ENCODE data around the gene CLEC1A. TPM values are rescaled to one million over a fixed set of nuclear protein-coding genes. Genes with fewer than 3 reads are reported as not detected.
A peak's percentile ranks its signal among the peaks of the same experiment; 100 is the strongest.

Gene CLEC1A
- total RNA-seq, 1 donor from 2014 or later = not detected

DNA sequence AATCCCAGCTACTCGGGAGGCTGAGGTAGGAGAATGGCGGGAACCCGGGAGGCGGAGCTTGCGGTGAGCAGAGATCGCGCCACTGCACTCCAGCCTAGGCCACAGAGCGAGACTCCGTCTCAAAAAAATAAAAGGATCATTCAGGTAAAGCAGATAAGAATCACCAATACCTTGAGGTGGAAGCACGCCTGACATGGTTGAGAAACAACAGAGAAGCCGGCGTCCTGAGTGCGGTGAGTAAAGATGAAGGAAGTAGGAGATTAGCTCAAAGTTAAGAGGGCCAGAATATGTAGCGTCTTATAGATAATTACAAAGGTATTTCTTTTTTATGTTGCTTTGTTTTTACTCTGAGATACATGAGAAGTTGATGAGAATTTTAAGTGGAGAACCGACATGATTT, 16.5 kb upstream of the CLEC1A start:
- peaks cover 7% of the 10 kb centered on the region for H3K9me3 Mint-ChIP-seq (ENCODE audit: low read depth)
- DNase-seq (ENCODE audit: low spot score) = no peak
- no peak overlapping the region for H3K4me3 Mint-ChIP-seq (ENCODE audit: unreplicated experiment)
- H3K4me1 Mint-ChIP-seq (ENCODE audit: low read depth) = peaks cover 6% of the 10 kb centered on the region
- no peaks in the 10 kb centered on the region for H3K27me3 Mint-ChIP-seq (ENCODE audit: low read depth)
- TF ChIP-seq, protein P1, sequence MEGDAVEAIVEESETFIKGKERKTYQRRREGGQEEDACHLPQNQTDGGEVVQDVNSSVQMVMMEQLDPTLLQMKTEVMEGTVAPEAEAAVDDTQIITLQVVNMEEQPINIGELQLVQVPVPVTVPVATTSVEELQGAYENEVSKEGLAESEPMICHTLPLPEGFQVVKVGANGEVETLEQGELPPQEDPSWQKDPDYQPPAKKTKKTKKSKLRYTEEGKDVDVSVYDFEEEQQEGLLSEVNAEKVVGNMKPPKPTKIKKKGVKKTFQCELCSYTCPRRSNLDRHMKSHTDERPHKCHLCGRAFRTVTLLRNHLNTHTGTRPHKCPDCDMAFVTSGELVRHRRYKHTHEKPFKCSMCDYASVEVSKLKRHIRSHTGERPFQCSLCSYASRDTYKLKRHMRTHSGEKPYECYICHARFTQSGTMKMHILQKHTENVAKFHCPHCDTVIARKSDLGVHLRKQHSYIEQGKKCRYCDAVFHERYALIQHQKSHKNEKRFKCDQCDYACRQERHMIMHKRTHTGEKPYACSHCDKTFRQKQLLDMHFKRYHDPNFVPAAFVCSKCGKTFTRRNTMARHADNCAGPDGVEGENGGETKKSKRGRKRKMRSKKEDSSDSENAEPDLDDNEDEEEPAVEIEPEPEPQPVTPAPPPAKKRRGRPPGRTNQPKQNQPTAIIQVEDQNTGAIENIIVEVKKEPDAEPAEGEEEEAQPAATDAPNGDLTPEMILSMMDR (IDR thresholded peaks at IDR 0.05) = no peak
- H3K27ac Mint-ChIP-seq (ENCODE audit: unreplicated experiment) = no peak overlapping the region
- no peaks in the 10 kb centered on the region for H3K36me3 Mint-ChIP-seq (ENCODE audit: low read depth)

GRCh38 chr12:10113920-10114319, 15.1 kb upstream of the CLEC1A start:
- no peak overlapping the region for H3K4me3 Mint-ChIP-seq (ENCODE audit: unreplicated experiment)
- H3K4me1 Mint-ChIP-seq (ENCODE audit: low read depth) = peaks cover 6% of the 10 kb centered on the region
- peaks cover 7% of the 10 kb centered on the region for H3K9me3 Mint-ChIP-seq (ENCODE audit: low read depth)
- no peaks in the 10 kb centered on the region for H3K27me3 Mint-ChIP-seq (ENCODE audit: low read depth)
- DNase-seq (ENCODE audit: low spot score) = no peak
- H3K36me3 Mint-ChIP-seq (ENCODE audit: low read depth) = no peaks in the 10 kb centered on the region
- TF ChIP-seq, protein P1 (IDR thresholded peaks at IDR 0.05) = no peak
- H3K27ac Mint-ChIP-seq (ENCODE audit: unreplicated experiment) = no peak overlapping the region

DNA sequence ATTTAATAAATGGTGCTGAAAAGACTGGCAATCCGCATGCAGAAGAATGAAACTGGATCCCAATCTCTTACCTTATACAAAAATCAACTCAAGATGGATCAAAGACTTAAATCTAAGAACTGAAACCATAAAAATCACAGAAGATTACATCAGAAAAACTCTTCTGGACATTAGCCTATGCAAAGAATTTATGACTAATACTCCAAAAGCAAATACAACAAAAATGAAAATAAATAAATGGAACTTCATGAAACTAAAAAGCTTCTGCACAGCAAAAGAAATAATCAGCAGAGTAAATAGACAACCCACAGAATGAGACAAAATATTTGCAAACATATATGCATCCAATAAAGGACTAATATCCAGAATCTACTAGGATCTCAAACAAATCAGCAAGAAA, 14.3 kb upstream of the CLEC1A start:
- Mint-ChIP-seq H3K36me3 (ENCODE audit: low read depth) (no peaks in the 10 kb centered on the region), H3K4me3 (ENCODE audit: unreplicated experiment) (no peak overlapping the region), H3K9me3 (ENCODE audit: low read depth) (peaks cover 7% of the 10 kb centered on the region), H3K27ac (ENCODE audit: unreplicated experiment) (peak overlapping the region; percentile 66), H3K27me3 (ENCODE audit: low read depth) (no peaks in the 10 kb centered on the region), H3K4me1 (ENCODE audit: low read depth) (peaks cover 6% of the 10 kb centered on the region)
- TF ChIP-seq, protein P1 (IDR thresholded peaks at IDR 0.05) = no peak
- DNase-seq (ENCODE audit: low spot score) = no peak

- Mint-ChIP-seq H3K9me3 (ENCODE audit: low read depth) (peaks cover 12% of the 10 kb centered on the region), H3K27ac (ENCODE audit: unreplicated experiment) (no peak overlapping the region), H3K36me3 (ENCODE audit: low read depth) (peaks cover 1% of the 10 kb centered on the region), H3K4me1 (ENCODE audit: low read depth) (peaks cover 6% of the 10 kb centered on the region), H3K4me3 (ENCODE audit: unreplicated experiment) (no peak overlapping the region), H3K27me3 (ENCODE audit: low read depth) (no peaks in the 10 kb centered on the region)
- no peak for DNase-seq (ENCODE audit: low spot score)
- TF ChIP-seq, protein P1 (IDR thresholded peaks at IDR 0.05) = no peak
These were observed 12.7 kb upstream of the CLEC1A start for GRCh38 chr12:10111451-10111850.

DNA sequence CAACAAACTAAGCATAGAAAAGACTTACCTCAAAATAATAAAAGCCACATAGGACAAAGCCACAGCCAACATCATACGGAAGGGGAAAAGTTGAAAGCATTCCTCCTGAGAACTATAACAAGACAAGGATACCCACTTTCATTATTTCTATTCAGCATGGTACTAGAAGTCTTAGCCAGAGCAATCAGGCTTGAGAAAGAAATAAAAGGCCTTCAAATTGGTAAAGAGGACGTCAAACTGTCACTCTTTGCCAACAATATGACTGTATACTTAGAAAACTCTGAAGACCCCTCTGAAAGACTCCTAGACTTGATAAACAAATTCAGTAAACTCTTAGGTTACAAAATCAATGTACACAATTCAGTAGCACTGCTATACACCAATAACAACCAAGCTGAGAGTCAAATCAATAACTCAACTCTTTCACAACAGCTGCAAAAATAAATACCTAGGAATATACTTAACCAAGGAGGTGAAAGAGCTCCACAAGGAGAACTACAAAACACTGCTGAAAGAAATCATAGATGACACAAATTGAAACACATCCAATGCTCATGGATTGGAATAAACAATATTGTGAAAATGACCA, 11.6 kb upstream of the CLEC1A start:
- DNase-seq (ENCODE audit: low spot score) = no peak
- H3K36me3 Mint-ChIP-seq (ENCODE audit: low read depth) = peaks cover 1% of the 10 kb centered on the region
- no peak overlapping the region for H3K4me3 Mint-ChIP-seq (ENCODE audit: unreplicated experiment)
- H3K27me3 Mint-ChIP-seq (ENCODE audit: low read depth) = peaks cover 2% of the 10 kb centered on the region
- H3K27ac Mint-ChIP-seq (ENCODE audit: unreplicated experiment) = no peak overlapping the region
- TF ChIP-seq, protein P1 (IDR thresholded peaks at IDR 0.05) = no peak
- H3K9me3 Mint-ChIP-seq (ENCODE audit: low read depth) = peaks cover 12% of the 10 kb centered on the region
- H3K4me1 Mint-ChIP-seq (ENCODE audit: low read depth) = peaks cover 6% of the 10 kb centered on the region

Data from chondrocyte (in vitro differentiated cells).